ENCODE measurements around the gene OR2Z1. TPM values are rescaled to one million over a fixed set of nuclear protein-coding genes. Genes with fewer than 3 reads are reported as not detected.

The OR2Z1 gene
- total RNA-seq, 1 donor, result not detected

- TF ChIP-seq CTCF (IDR thresholded peaks at IDR 0.05; ENCODE audit: insufficient read depth, low read depth, low read length), result no peak
- DNase-seq (ENCODE audit: low read depth), result no peak
- H3K4me3 ChIP-seq (ENCODE audit: low read depth, low read length), result no peak overlapping the region
Measured at GRCh38 chr19:8682472-8682871, 39.0 kb upstream of the OR2Z1 start.

GRCh38 chr19:8682931-8683330 lies 38.5 kb upstream of the OR2Z1 start:
- no peak for DNase-seq (ENCODE audit: low read depth)
- TF ChIP-seq CTCF (IDR thresholded peaks at IDR 0.05; ENCODE audit: insufficient read depth, low read depth, low read length), result no peak
- H3K4me3 ChIP-seq (ENCODE audit: low read depth, low read length), result no peak overlapping the region

GRCh38 chr19:8684001-8684902 lies 37.2 kb upstream of the OR2Z1 start:
- TF ChIP-seq CTCF (IDR thresholded peaks at IDR 0.05; ENCODE audit: insufficient read depth, low read depth, low read length), result no peak

GRCh38 chr19:8686549-8686948 lies 34.9 kb upstream of the OR2Z1 start:
- no peak overlapping the region for H3K4me3 ChIP-seq (ENCODE audit: low read depth, low read length)
- DNase-seq (ENCODE audit: low read depth), result no peak
- no peak for TF ChIP-seq CTCF (IDR thresholded peaks at IDR 0.05; ENCODE audit: insufficient read depth, low read depth, low read length)

More at GRCh38 chr19:8684001-8684902, 37.2 kb upstream of the OR2Z1 start:
- no peak for DNase-seq (ENCODE audit: low read depth)
- no peak overlapping the region for H3K4me3 ChIP-seq (ENCODE audit: low read depth, low read length)

- no peak for TF ChIP-seq CTCF (IDR thresholded peaks at IDR 0.05; ENCODE audit: insufficient read depth, low read depth, low read length)
- H3K4me3 ChIP-seq (ENCODE audit: low read depth, low read length), result no peak overlapping the region
- DNase-seq (ENCODE audit: low read depth), result no peak
Measured at GRCh38 chr19:8688930-8689329, 32.5 kb upstream of the OR2Z1 start.

- DNase-seq (ENCODE audit: low read depth), result no peak
- TF ChIP-seq CTCF (IDR thresholded peaks at IDR 0.05; ENCODE audit: insufficient read depth, low read depth, low read length), result no peak
- no peak overlapping the region for H3K4me3 ChIP-seq (ENCODE audit: low read depth, low read length)
Measured at GRCh38 chr19:8690753-8691539, 30.5 kb upstream of the OR2Z1 start.
